ENCODE measurements around the gene NPR3. TPM values are rescaled to one million over a fixed set of nuclear protein-coding genes. Genes with fewer than 3 reads are reported as not detected.

Gene NPR3
- total RNA-seq, 1 donor from 2014 or later, result 35.8 TPM

DNA sequence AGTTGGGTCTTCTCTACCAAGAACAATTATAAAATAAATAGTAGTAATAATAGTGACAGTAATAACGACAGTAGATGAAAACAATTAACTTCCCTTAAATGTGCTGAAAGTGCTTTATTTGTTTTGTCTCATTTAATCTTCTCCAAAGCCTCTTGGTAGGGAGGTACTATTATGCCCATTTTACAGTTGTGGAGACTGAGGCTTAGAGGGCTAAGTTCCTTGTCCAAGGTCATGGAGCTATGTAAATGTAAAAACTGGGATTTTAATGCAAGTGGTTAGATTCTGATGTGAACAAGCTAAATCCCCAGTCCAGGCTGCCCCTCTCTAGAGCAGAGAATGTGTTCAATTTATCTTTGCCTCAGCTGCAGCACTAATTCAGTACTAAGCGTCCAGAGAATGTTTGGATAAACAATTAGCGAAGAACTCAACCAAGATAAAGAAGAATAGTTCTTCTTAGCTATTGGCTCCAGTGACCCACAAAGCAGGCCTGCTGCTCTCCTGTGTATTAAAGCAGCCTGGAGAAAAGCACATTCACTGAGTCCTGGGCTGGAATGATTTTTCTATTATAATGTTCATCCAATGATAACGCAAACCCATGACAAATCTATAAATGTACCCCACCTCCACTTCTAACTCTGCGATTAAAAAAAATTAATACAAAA, 68.8 kb downstream of the NPR3 start:
- intact Hi-C loops (cut with DNase I), result no loop called here
- H3K4me1 ChIP-seq, result no peaks in the 10 kb centered on the region
- no peak for DNase-seq
- H3K27me3 ChIP-seq (ENCODE audit: low read depth), result no peaks in the 10 kb centered on the region
- no peak for TF ChIP-seq CTCF (IDR thresholded peaks at IDR 0.05)
- ATAC-seq, result no peak
- H3K27ac ChIP-seq, result no peak overlapping the region
- no peak overlapping the region for H3K4me3 ChIP-seq
- H3K36me3 ChIP-seq, result no peaks in the 10 kb centered on the region
- no peaks in the 10 kb centered on the region for H3K9me3 ChIP-seq

- no peak for TF ChIP-seq CTCF (IDR thresholded peaks at IDR 0.05)
- no peaks in the 10 kb centered on the region for H3K4me1 ChIP-seq
- no peak overlapping the region for H3K4me3 ChIP-seq
- intact Hi-C loops (cut with DNase I), result no loop called here
- no peak for ATAC-seq
- H3K36me3 ChIP-seq, result no peaks in the 10 kb centered on the region
- H3K27ac ChIP-seq, result no peak overlapping the region
- H3K27me3 ChIP-seq (ENCODE audit: low read depth), result no peaks in the 10 kb centered on the region
- H3K9me3 ChIP-seq, result no peaks in the 10 kb centered on the region
- no peak for DNase-seq
These were observed 69.4 kb downstream of the NPR3 start for GRCh38 chr5:32780508-32780919.

- ATAC-seq, result no peak
- no peak for DNase-seq
- no peaks in the 10 kb centered on the region for H3K9me3 ChIP-seq
- H3K27ac ChIP-seq, result no peak overlapping the region
- no peaks in the 10 kb centered on the region for H3K27me3 ChIP-seq (ENCODE audit: low read depth)
- TF ChIP-seq CTCF (IDR thresholded peaks at IDR 0.05), result no peak
- H3K4me3 ChIP-seq, result no peak overlapping the region
- no peaks in the 10 kb centered on the region for H3K4me1 ChIP-seq
- intact Hi-C loops (cut with DNase I), result no loop called here
- no peaks in the 10 kb centered on the region for H3K36me3 ChIP-seq
These were observed 72.5 kb downstream of the NPR3 start for GRCh38 chr5:32783661-32784060.

DNA sequence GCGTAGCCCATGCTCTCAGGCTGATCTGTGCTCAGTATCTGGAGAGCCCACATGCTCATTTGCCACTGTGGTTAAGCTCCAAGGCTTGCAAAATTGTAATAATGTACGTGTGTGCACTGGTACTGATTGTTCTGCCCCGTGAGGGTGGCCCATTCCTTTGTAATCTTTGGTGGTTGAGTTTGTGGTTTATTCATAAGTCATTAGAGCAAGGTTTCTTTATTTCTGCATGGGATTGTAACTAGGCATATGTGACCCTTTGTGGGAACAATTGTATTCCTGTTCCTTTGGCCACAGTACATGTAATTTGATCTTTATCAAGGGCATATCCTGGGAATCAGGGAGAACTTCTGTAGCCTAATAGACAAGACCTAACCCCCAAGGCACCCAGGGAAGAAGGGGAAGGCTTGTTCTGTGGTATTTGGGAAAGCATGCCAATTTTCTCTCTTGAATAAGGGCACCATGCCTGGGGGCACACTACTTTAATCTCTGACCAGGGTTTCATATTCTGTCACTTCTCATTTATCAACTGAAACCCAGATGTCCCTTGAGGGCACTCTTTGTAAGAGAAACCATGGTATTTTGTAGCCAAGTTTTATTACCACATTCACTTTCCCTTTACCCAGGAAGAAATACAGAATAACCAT, 74.6 kb downstream of the NPR3 start:
- H3K4me1 ChIP-seq, result no peaks in the 10 kb centered on the region
- H3K36me3 ChIP-seq, result no peaks in the 10 kb centered on the region
- TF ChIP-seq CTCF (IDR thresholded peaks at IDR 0.05), result no peak
- intact Hi-C loops (cut with DNase I), result no loop called here
- no peak for ATAC-seq
- DNase-seq, result no peak
- no peak overlapping the region for H3K27ac ChIP-seq
- H3K4me3 ChIP-seq, result no peak overlapping the region
- H3K27me3 ChIP-seq (ENCODE audit: low read depth), result no peaks in the 10 kb centered on the region
- no peaks in the 10 kb centered on the region for H3K9me3 ChIP-seq

DNA sequence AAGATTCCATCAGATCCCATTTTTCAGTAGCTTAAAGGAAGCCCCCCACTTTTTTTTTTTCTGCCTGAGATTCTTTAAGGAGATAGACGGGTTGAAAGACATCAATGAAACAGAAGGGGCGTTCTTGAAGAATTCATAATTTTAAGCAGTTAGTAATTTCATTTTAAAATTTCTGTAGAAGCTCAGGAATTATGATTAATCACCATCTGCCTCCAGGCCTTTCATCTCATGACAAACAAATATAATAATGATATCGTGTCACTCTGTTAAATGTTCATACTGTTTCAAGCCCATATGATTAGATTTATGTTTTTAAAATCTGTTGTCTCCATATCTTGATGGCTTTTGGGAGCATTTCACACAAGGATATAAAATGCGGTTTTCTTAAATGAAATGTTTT, 75.2 kb downstream of the NPR3 start:
- Histone ChIP-seq H3K27ac (no peak overlapping the region), H3K36me3 (no peaks in the 10 kb centered on the region), H3K4me1 (no peaks in the 10 kb centered on the region), H3K9me3 (no peaks in the 10 kb centered on the region), H3K4me3 (no peak overlapping the region), H3K27me3 (ENCODE audit: low read depth) (no peaks in the 10 kb centered on the region)
- ATAC-seq (no peak), DNase-seq (no peak)
- intact Hi-C loops (cut with DNase I), result no loop called here
- no peak for TF ChIP-seq CTCF (IDR thresholded peaks at IDR 0.05)

Data from lower lobe of right lung (tissue), 2 donors.